GM12878 (cell line): ENCODE results near the gene ADGRV1. TPM values are rescaled to one million over a fixed set of nuclear protein-coding genes. Genes with fewer than 3 reads are reported as not detected.

Experiments used
- ATAC-seq: fragments of 200-7000 bp; cut with Tn5 transposase; 3 replicates; pipeline ENCODE4 v1.9.1; 2020; ENCODE audit warnings: mild to moderate bottlenecking, moderate library complexity
- BruUV-seq: library from RNA; stranded (reverse); fragments of 400-500 nt; replicated peaks from 2 replicates; lab custom pipeline; 2021; lab: Mats Ljungman, UMichigan
- CTCF ChIA-PET: fragments of 300-600 bp; sonication (Branson Sonifier 250); formaldehyde crosslinking; extraction: SDS; loops from one replicate; lab custom pipeline; 2021; ENCODE audit warnings: inconsistent platforms; lab: Yijun Ruan, JAX
- POLR2A ChIA-PET: fragments of 350-600 bp; formaldehyde crosslinking; extraction: SDS; loops from one replicate; lab custom pipeline; 2021; ENCODE audit warnings: inconsistent platforms; lab: Charles Lee
- RAD21 ChIA-PET: fragments of 300-600 bp; sonication (Branson Sonifier 250); formaldehyde crosslinking; loops from one replicate; lab custom pipeline; 2023; ENCODE audit warnings: antibody characterized with exemption; ENCODE audit not compliant: unreplicated experiment; lab: Charles Lee
- SMC1A ChIA-PET: fragments of 300-600 bp; sonication (Branson Sonifier 250); formaldehyde crosslinking; loops from one replicate; lab custom pipeline; 2023; ENCODE audit not compliant: unreplicated experiment, uncharacterized antibody; lab: Charles Lee
- DNase-seq: peaks from one replicate; pipeline ENCODE4 v3.0.0-alpha.2; 2011; ENCODE audit warnings: low read depth, low spot score
- FAIRE-seq: peaks from 3 replicates; lab custom pipeline; 2011; peaks lifted over from hg19 to GRCh38; lab: Jason Lieb, UNC
- H2AFZ ChIP-seq: 2 replicates; pipeline ENCODE4 v1.6.0; 2011; ENCODE audit warnings: low read depth, low read length, control low read depth; ENCODE audit not compliant: control insufficient read depth
- H3K27ac ChIP-seq: 2 replicates; pipeline ENCODE4 v1.5.1; 2011; ENCODE audit warnings: control low read depth; ENCODE audit not compliant: control insufficient read depth, insufficient read depth
- H3K27me3 ChIP-seq, 2 experiments: replicated peaks in 1 of 2; 2 replicates each; pipeline versions ENCODE4 v1.6.0 to v1.6.1; 2011; ENCODE audit warnings: low read length in 1 of 2; ENCODE audit not compliant: control insufficient read depth in 2 of 2, insufficient read depth in 2 of 2
- H3K36me3 ChIP-seq, 2 experiments: 2 replicates each; pipeline ENCODE4 v1.5.1; 2011; ENCODE audit warnings: low read length in 1 of 2; ENCODE audit not compliant: control insufficient read depth in 2 of 2, insufficient read depth in 2 of 2
- H3K4me1 ChIP-seq: 2 replicates; pipeline ENCODE4 v1.6.1; 2011; ENCODE audit warnings: mild to moderate bottlenecking, low read length, moderate library complexity, mixed read lengths; ENCODE audit not compliant: control insufficient read depth, insufficient read depth
- H3K4me2 ChIP-seq: 2 replicates; pipeline ENCODE4 v1.6.0; 2011; ENCODE audit warnings: control low read depth; ENCODE audit not compliant: control insufficient read depth, insufficient read depth
- H3K4me3 ChIP-seq: fragments of 200-600 bp; sonication (generic); 2 replicates; pipeline ENCODE4 v1.5.1; 2016
- H3K79me2 ChIP-seq: 2 replicates; pipeline ENCODE4 v1.6.0; 2011; ENCODE audit warnings: low read length; ENCODE audit not compliant: control insufficient read depth, insufficient read depth
- H3K9ac ChIP-seq: 2 replicates; pipeline ENCODE4 v1.8.0; 2011; ENCODE audit warnings: low read length, control low read depth, mixed read lengths; ENCODE audit not compliant: control insufficient read depth, insufficient read depth
- H3K9me3 ChIP-seq: replicated peaks from 3 replicates; pipeline ENCODE4 v1.5.1; 2011; ENCODE audit warnings: mild to moderate bottlenecking, low read length; ENCODE audit not compliant: control insufficient read depth, insufficient read depth
- H4K20me1 ChIP-seq: 2 replicates; pipeline ENCODE4 v1.6.0; 2011; ENCODE audit not compliant: control insufficient read depth, insufficient read depth
- E2F8 ChIP-seq: fragments of 450-650 bp; IDR thresholded peaks from 2 replicates; pipeline ENCODE4 v1.6.1; 2018; ENCODE audit warnings: mild to moderate bottlenecking, low read depth, moderate library complexity; ENCODE audit not compliant: partially characterized antibody
- EED ChIP-seq: sonication (generic); IDR thresholded peaks from 2 replicates; pipeline ENCODE4 v1.6.1; 2016; ENCODE audit warnings: antibody characterized with exemption, low read depth
- MTA3 ChIP-seq: IDR thresholded peaks from 2 replicates; pipeline ENCODE4 v1.6.1; 2012; ENCODE audit warnings: low read length, inconsistent platforms, borderline replicate concordance
- NFIC ChIP-seq: IDR thresholded peaks from 2 replicates; pipeline ENCODE4 v1.6.1; 2012; ENCODE audit warnings: low read depth, mild to moderate bottlenecking, inconsistent platforms, low read length, moderate library complexity
- NFYA ChIP-seq: IDR thresholded peaks from 2 replicates; pipeline ENCODE4 v1.6.1; 2011; ENCODE audit warnings: low read depth, mild to moderate bottlenecking, low read length, improper control_type of control experiment, borderline replicate concordance
- RAD51 ChIP-seq: fragments of 450-650 bp; IDR thresholded peaks from 2 replicates; pipeline ENCODE4 v1.6.1; 2016; ENCODE audit warnings: moderate library complexity, mild to moderate bottlenecking, inconsistent platforms
- SUZ12 ChIP-seq: fragments of 200-600 bp; sonication (generic); IDR thresholded peaks from one replicate; pipeline ENCODE4 v1.6.1; 2018; ENCODE audit warnings: antibody characterized with exemption, mild to moderate bottlenecking; ENCODE audit not compliant: unreplicated experiment
- ZBED1 ChIP-seq: IDR thresholded peaks from 2 replicates; pipeline ENCODE4 v1.6.1; 2016; ENCODE audit warnings: borderline replicate concordance
- ZBTB11 ChIP-seq: fragments of 450-650 bp; formaldehyde crosslinking; IDR thresholded peaks from 2 replicates; pipeline ENCODE4 v1.5.0; 2022; ENCODE audit warnings: mild to moderate bottlenecking, missing genetic modification characterization
- ZNF207 ChIP-seq: fragments of 450-650 bp; IDR thresholded peaks from 2 replicates; pipeline ENCODE4 v1.6.1; 2014; ENCODE audit warnings: antibody characterized with exemption, mild to moderate bottlenecking, borderline replicate concordance
- WGBS: methylation state at CpG from one replicate; pipeline ENCODE4 v1.1.6; 2016; ENCODE audit warnings: low lambda C conversion rate; ENCODE audit not compliant: insufficient replicate concordance, insufficient coverage; ENCODE audit errors: missing lambda C conversion rate; 5-methylcytosine and 5-hydroxymethylcytosine counted together
- in situ Hi-C: fragments of 300-500 bp; cut with MboI; formaldehyde crosslinking; loops from 9 replicates; pipeline ENCODE4 v1.14.3; 2018; ENCODE audit warnings: mixed read lengths
- intact Hi-C: fragments of 100-400 bp; cut with micrococcal nuclease; formaldehyde crosslinking; loops from one replicate; pipeline ENCODE4 v1.14.2; 2022; ENCODE audit not compliant: unreplicated experiment
- polyA plus RNA-seq, 11 experiments: library from polyadenylated mRNA; depleted of rRNA in 4 of 11; unstranded in 6 of 11; stranded (reverse) in 5 of 11; fragments of >200 nt; fragmentation: Nextera tagmentation in 4 of 11; fragmentation: Illumina TruSeq in 1 of 11; extraction: Ambion mirVana in 4 of 11; extraction: Trizol in 1 of 11; gene quantifications; 1 replicate in 1 of 11; 2 replicates in 10 of 11; pipeline versions ENCODE4 v1.2.1 to v1.2.3, GENCODE V29; 2011 to 2016; ENCODE audit warnings: inconsistent platforms in 2 of 11, missing spikeins in 2 of 11, low read depth in 1 of 11
- total RNA-seq, 4 experiments: library from RNA; depleted of rRNA in 3 of 4; stranded (reverse); fragments of >200 nt in 3 of 4; fragmentation: Illumina TruSeq in 1 of 4; extraction: Trizol in 1 of 4; gene quantifications; 2 replicates each; pipeline versions ENCODE4 v1.2.1 to v1.2.3, GENCODE V29; 2013 to 2021

The ADGRV1 gene
- total and polyA plus RNA-seq, 10 of the 15 experiments (the other 5 are each of a cell fraction or from before 2014, with no cell fraction given): 0.04 to 8.1 (median 0.16) TPM; not detected in 1

GRCh38 chr5:91020065-91020800, 461.6 kb downstream of the ADGRV1 start:
- no peaks in the 10 kb centered on the region for H3K4me1 ChIP-seq
- in situ Hi-C loops (no loop called here), intact Hi-C loops (no loop called here)
- 71% methylated on average over 6 of the region's 6 CpGs for WGBS
- POLR2A ChIA-PET: no interaction called here
- H3K4me2 ChIP-seq: no peak overlapping the region
- FAIRE-seq: no peak
- no peak overlapping the region for H3K4me3 ChIP-seq
- RAD21 ChIA-PET: no interaction called here
- no peaks in the 10 kb centered on the region for H3K36me3 ChIP-seq
- H3K27me3 ChIP-seq: no peaks in the 10 kb centered on the region
- ATAC-seq: no peak
- no peaks in the 10 kb centered on the region for H4K20me1 ChIP-seq
- CTCF ChIA-PET: interaction anchor here (1.2 kb wide), 1 partner anchor 88 kb away, joined by 5 read pairs; no protein-coding TSS in a partner anchor
- SMC1A ChIA-PET: interaction anchor here (2.2 kb wide), 1 partner anchor 11 kb away, joined by 6 read pairs; no protein-coding TSS in a partner anchor
- no peak overlapping the region for H3K9ac ChIP-seq
- no TSS peak for BruUV-seq
- no peaks in the 10 kb centered on the region for H3K9me3 ChIP-seq
- H3K79me2 ChIP-seq: no peaks in the 10 kb centered on the region
- no peak overlapping the region for H2AFZ ChIP-seq
- TF ChIP-seq ZNF207 (no peak), EED (no peak)
- H3K27ac ChIP-seq: no peak overlapping the region
- DNase-seq: no peak

GRCh38 chr5:91022518-91022917, 463.9 kb downstream of the ADGRV1 start:
- FAIRE-seq (no peak), DNase-seq (no peak), ATAC-seq (no peak)
- H3K4me1 ChIP-seq: no peaks in the 10 kb centered on the region
- no peaks in the 10 kb centered on the region for H3K79me2 ChIP-seq
- RAD21 ChIA-PET: interaction anchor here (0.9 kb wide), 1 partner anchor 55 kb away, joined by 3 read pairs; no protein-coding TSS in a partner anchor
- no peaks in the 10 kb centered on the region for H3K9me3 ChIP-seq
- no peak overlapping the region for H3K9ac ChIP-seq
- H3K27ac ChIP-seq: no peak overlapping the region
- no peaks in the 10 kb centered on the region for H3K36me3 ChIP-seq
- in situ Hi-C loops: no loop called here
- 10% methylated on average over 2 of the region's 2 CpGs for WGBS
- no peaks in the 10 kb centered on the region for H3K27me3 ChIP-seq
- no peaks in the 10 kb centered on the region for H4K20me1 ChIP-seq
- no TSS peak for BruUV-seq
- SMC1A ChIA-PET: interaction anchor here (0.6 to 1.3 kb wide), 3 partner anchors 12 to 56 kb away, joined by 3 to 5 read pairs (median 4); no protein-coding TSS in a partner anchor
- POLR2A ChIA-PET: no interaction called here
- H3K4me3 ChIP-seq: no peak overlapping the region
- intact Hi-C loops: no loop called here
- no peak overlapping the region for H3K4me2 ChIP-seq
- CTCF ChIA-PET: interaction anchor here (0.6 to 1.6 kb wide), 2 partner anchors 48 to 90 kb away, joined by 3 to 4 read pairs; no protein-coding TSS in a partner anchor
- H2AFZ ChIP-seq: no peak overlapping the region
- no peak for TF ChIP-seq MTA3
- TF ChIP-seq NFYA: no peak
- TF ChIP-seq E2F8: no peak
- TF ChIP-seq ZBED1: no peak
- no peak for TF ChIP-seq SUZ12
- TF ChIP-seq NFIC: no peak
- no peak for TF ChIP-seq ZBTB11 (CRISPR knock-in tag)
- TF ChIP-seq RAD51: no peak
